DOHH2 (cell line): ENCODE results near the gene BMPER.

Experiments used
- EZH2phosphoT487 ChIP-seq: fragments of 200-600 bp; sonication (generic); IDR thresholded peaks from 2 replicates; pipeline ENCODE4 v1.6.1; 2017; ENCODE audit warnings: borderline replicate concordance, mild to moderate bottlenecking, antibody characterized with exemption, low read length, moderate library complexity, mixed read lengths
- TF ChIP-seq, protein P1 (sequence below): fragments of 200-600 bp; sonication (generic); IDR thresholded peaks from one replicate; pipeline ENCODE4 v1.5.1; 2014; ENCODE audit warnings: antibody characterized with exemption, mild to moderate bottlenecking, low read depth, low read length; ENCODE audit not compliant: poor library complexity, severe bottlenecking

DNA sequence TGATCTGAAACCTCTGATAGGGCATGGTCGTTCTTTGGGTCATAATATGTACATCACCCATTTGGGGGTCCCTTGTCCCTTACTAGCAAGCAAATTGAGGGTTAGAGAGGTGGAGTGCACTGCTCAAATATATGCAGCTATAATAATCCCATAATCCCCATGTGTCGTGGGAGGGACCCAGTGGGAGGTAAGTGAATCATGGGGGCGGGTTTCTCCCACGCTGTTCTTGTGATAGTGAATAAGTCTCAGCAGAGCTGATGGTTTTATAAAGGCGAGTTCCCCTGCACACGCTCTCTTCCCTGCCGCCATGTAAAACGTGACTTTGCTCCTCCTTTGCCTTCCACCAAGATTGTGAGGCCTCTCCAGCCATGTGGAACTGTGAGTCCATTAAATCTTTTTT lies 262.7 kb downstream of the BMPER start:
- TF ChIP-seq, protein P1, sequence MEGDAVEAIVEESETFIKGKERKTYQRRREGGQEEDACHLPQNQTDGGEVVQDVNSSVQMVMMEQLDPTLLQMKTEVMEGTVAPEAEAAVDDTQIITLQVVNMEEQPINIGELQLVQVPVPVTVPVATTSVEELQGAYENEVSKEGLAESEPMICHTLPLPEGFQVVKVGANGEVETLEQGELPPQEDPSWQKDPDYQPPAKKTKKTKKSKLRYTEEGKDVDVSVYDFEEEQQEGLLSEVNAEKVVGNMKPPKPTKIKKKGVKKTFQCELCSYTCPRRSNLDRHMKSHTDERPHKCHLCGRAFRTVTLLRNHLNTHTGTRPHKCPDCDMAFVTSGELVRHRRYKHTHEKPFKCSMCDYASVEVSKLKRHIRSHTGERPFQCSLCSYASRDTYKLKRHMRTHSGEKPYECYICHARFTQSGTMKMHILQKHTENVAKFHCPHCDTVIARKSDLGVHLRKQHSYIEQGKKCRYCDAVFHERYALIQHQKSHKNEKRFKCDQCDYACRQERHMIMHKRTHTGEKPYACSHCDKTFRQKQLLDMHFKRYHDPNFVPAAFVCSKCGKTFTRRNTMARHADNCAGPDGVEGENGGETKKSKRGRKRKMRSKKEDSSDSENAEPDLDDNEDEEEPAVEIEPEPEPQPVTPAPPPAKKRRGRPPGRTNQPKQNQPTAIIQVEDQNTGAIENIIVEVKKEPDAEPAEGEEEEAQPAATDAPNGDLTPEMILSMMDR, result no peak
- no peak for TF ChIP-seq EZH2phosphoT487
